Fibroblast of lung (primary cell): ENCODE measurements around the gene FGFR2. TPM values are rescaled to one million over a fixed set of nuclear protein-coding genes. Genes with fewer than 3 reads are reported as not detected.

Experiments
- DNase-seq, 2 donors: peaks; one replicate each; pipeline versions ENCODE4 v3.0.0 to v3.0.0-alpha.2; 2010; ENCODE audit warnings: low read depth in 2 of 2
- H2AFZ ChIP-seq: 2 replicates; pipeline ENCODE4 v1.5.1; 2012; ENCODE audit warnings: low read length, control low read depth, inconsistent platforms
- H3K27ac ChIP-seq: 2 replicates; pipeline ENCODE4 v1.5.1; 2011; ENCODE audit warnings: low read length, control low read depth; ENCODE audit not compliant: insufficient read depth
- H3K27me3 ChIP-seq: 2 replicates; pipeline ENCODE4 v1.5.1; 2011; ENCODE audit warnings: mild to moderate bottlenecking, low read length; ENCODE audit not compliant: control insufficient read depth, insufficient read depth
- H3K36me3 ChIP-seq: 2 replicates; pipeline ENCODE4 v1.5.1; 2011; ENCODE audit warnings: low read length; ENCODE audit not compliant: control insufficient read depth, insufficient read depth
- H3K4me1 ChIP-seq: 2 replicates; pipeline ENCODE4 v1.5.1; 2011; ENCODE audit warnings: low read length; ENCODE audit not compliant: control insufficient read depth, insufficient read depth; ENCODE audit errors: extremely low read depth
- H3K4me2 ChIP-seq: 2 replicates; pipeline ENCODE4 v1.5.1; 2011; ENCODE audit warnings: low read length, control low read depth; ENCODE audit not compliant: insufficient read depth; ENCODE audit errors: extremely low read depth
- H3K4me3 ChIP-seq, 4 experiments: fragments of 200-600 bp in 1 of 4; sonication (generic) in 1 of 4; replicated peaks in 1 of 4; 2 replicates each; pipeline ENCODE4 v1.5.1; 2011 to 2016; ENCODE audit warnings: low read length in 4 of 4, low read depth in 3 of 4, mild to moderate bottlenecking in 3 of 4, control low read depth in 2 of 4, inconsistent platforms in 1 of 4, mixed read lengths in 1 of 4; ENCODE audit not compliant: insufficient read depth in 1 of 4; ENCODE audit errors: control extremely low read depth in 1 of 4
- H3K79me2 ChIP-seq: 2 replicates; pipeline ENCODE4 v1.5.1; 2012; ENCODE audit warnings: mild to moderate bottlenecking, low read length, inconsistent platforms; ENCODE audit not compliant: control insufficient read depth, insufficient read depth
- H3K9ac ChIP-seq: 2 replicates; pipeline ENCODE4 v1.5.1; 2011; ENCODE audit warnings: mild to moderate bottlenecking, low read length, control low read depth; ENCODE audit not compliant: insufficient read depth
- H3K9me3 ChIP-seq: 2 replicates; pipeline ENCODE4 v1.5.1; 2012; ENCODE audit warnings: low read depth, low read length; ENCODE audit not compliant: control insufficient read depth, insufficient read depth
- H4K20me1 ChIP-seq: 2 replicates; pipeline ENCODE4 v1.5.1; 2011; ENCODE audit warnings: low read length; ENCODE audit not compliant: control insufficient read depth, insufficient read depth; ENCODE audit errors: extremely low read depth
- CTCF ChIP-seq, 2 donors: IDR thresholded peaks in 1 of 2; conservative IDR thresholded peaks in 1 of 2; 1 replicate in 1 of 2; 2 replicates in 1 of 2; pipeline ENCODE4 v1.5.1; 2011 to 2012; ENCODE audit warnings: low read length in 2 of 2, control low read depth in 1 of 2, inconsistent platforms in 1 of 2, low read depth in 1 of 2, mild to moderate bottlenecking in 1 of 2
- EZH2 ChIP-seq: IDR thresholded peaks from 2 replicates; pipeline ENCODE4 v1.5.1; 2012; ENCODE audit warnings: low read length, control low read depth, mild to moderate bottlenecking; ENCODE audit errors: missing control alignments
- polyA plus RNA-seq, 2 donors: library from polyadenylated mRNA; depleted of rRNA in 1 of 2; stranded (reverse) in 1 of 2; unstranded in 1 of 2; fragments of >200 nt; gene quantifications; 2 replicates each; pipeline ENCODE4 v1.2.1, GENCODE V29; 2011 to 2012; ENCODE audit warnings: missing spikeins in 1 of 2
- total RNA-seq: library from RNA; depleted of rRNA; stranded (reverse); fragments of >200 nt; gene quantifications from 2 replicates; pipeline ENCODE4 v1.2.1, GENCODE V29; 2014

The FGFR2 gene
- total and polyA plus RNA-seq, 2 donors (not counting 1 experiment from before 2014, with no cell fraction given), result 0.10 to 0.17 TPM

- Histone ChIP-seq H3K27ac (no peak overlapping the region), H3K79me2 (no peaks in the 10 kb centered on the region), H3K4me1 (no peaks in the 10 kb centered on the region), H3K9me3 (no peaks in the 10 kb centered on the region), H3K9ac (no peak overlapping the region), H3K4me3 (no peak overlapping the region), H4K20me1 (no peaks in the 10 kb centered on the region), H2AFZ (no peak overlapping the region), H3K36me3 (no peaks in the 10 kb centered on the region), H3K4me2 (no peak overlapping the region), H3K27me3 (no peaks in the 10 kb centered on the region)
- TF ChIP-seq CTCF (conservative IDR thresholded peaks at IDR 0.05 in 1 of 2, IDR thresholded peaks at IDR 0.05 in 1 of 2; ENCODE audit: low read depth in 1 of 2, low read length in 2 of 2), result no peak
- TF ChIP-seq EZH2, result no peak
- DNase-seq, result no peak
Observed at GRCh38 chr10:121516093-121516865, 82.0 kb downstream of the FGFR2 start.

- TF ChIP-seq CTCF (conservative IDR thresholded peaks at IDR 0.05 in 1 of 2, IDR thresholded peaks at IDR 0.05 in 1 of 2; ENCODE audit: low read depth in 1 of 2, low read length in 2 of 2), result no peak
- TF ChIP-seq EZH2, result no peak
- no peak for DNase-seq
- Histone ChIP-seq H3K27ac (no peak overlapping the region), H3K9ac (no peak overlapping the region), H4K20me1 (no peaks in the 10 kb centered on the region), H3K27me3 (no peaks in the 10 kb centered on the region), H3K9me3 (no peaks in the 10 kb centered on the region), H2AFZ (no peak overlapping the region), H3K4me2 (no peak overlapping the region), H3K4me3 (no peak overlapping the region), H3K36me3 (no peaks in the 10 kb centered on the region), H3K79me2 (no peaks in the 10 kb centered on the region), H3K4me1 (no peaks in the 10 kb centered on the region)
Observed at GRCh38 chr10:121514141-121514865, 83.9 kb downstream of the FGFR2 start.

- Histone ChIP-seq H3K79me2 (no peaks in the 10 kb centered on the region), H3K27ac (no peak overlapping the region), H3K4me2 (no peak overlapping the region)
Observed at GRCh38 chr10:121511943-121512342, 86.3 kb downstream of the FGFR2 start.

More at GRCh38 chr10:121511943-121512342, 86.3 kb downstream of the FGFR2 start:
- H2AFZ ChIP-seq, result no peak overlapping the region
- no peak for DNase-seq
- no peak overlapping the region for H3K9ac ChIP-seq
- H4K20me1 ChIP-seq, result no peaks in the 10 kb centered on the region
- H3K36me3 ChIP-seq, result no peaks in the 10 kb centered on the region
- no peaks in the 10 kb centered on the region for H3K4me1 ChIP-seq
- H3K27me3 ChIP-seq, result no peaks in the 10 kb centered on the region
- TF ChIP-seq EZH2 (no peak), CTCF (conservative IDR thresholded peaks at IDR 0.05 in 1 of 2, IDR thresholded peaks at IDR 0.05 in 1 of 2; ENCODE audit: low read depth in 1 of 2, low read length in 2 of 2) (no peak)
- H3K9me3 ChIP-seq, result no peaks in the 10 kb centered on the region
- H3K4me3 ChIP-seq, result no peak overlapping the region
